ENCODE measurements around the gene PRDM1. TPM values are rescaled to one million over a fixed set of nuclear protein-coding genes. Genes with fewer than 3 reads are reported as not detected.

The PRDM1 gene
- total RNA-seq, 1 experiment from 2014 or later = 0.40 TPM

GRCh38 chr6:106118835-106119431 is 32.8 kb downstream of the PRDM1 start:
- no peaks in the 10 kb centered on the region for H3K27me3 Mint-ChIP-seq (ENCODE audit: unreplicated experiment)
- TF ChIP-seq, protein P1, sequence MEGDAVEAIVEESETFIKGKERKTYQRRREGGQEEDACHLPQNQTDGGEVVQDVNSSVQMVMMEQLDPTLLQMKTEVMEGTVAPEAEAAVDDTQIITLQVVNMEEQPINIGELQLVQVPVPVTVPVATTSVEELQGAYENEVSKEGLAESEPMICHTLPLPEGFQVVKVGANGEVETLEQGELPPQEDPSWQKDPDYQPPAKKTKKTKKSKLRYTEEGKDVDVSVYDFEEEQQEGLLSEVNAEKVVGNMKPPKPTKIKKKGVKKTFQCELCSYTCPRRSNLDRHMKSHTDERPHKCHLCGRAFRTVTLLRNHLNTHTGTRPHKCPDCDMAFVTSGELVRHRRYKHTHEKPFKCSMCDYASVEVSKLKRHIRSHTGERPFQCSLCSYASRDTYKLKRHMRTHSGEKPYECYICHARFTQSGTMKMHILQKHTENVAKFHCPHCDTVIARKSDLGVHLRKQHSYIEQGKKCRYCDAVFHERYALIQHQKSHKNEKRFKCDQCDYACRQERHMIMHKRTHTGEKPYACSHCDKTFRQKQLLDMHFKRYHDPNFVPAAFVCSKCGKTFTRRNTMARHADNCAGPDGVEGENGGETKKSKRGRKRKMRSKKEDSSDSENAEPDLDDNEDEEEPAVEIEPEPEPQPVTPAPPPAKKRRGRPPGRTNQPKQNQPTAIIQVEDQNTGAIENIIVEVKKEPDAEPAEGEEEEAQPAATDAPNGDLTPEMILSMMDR (IDR thresholded peaks at IDR 0.05; ENCODE audit: unreplicated experiment) = no peak
- peaks cover 11% of the 10 kb centered on the region for H3K4me1 Mint-ChIP-seq (ENCODE audit: low read depth, unreplicated experiment)
- BruUV-seq (replicated peaks) = no TSS peak
- no peak for DNase-seq
- H3K9me3 Mint-ChIP-seq (ENCODE audit: low read depth, unreplicated experiment) = no peaks in the 10 kb centered on the region
- intact Hi-C loops (cut with micrococcal nuclease; ENCODE audit: unreplicated experiment) = no loop called here
- H3K27ac Mint-ChIP-seq (ENCODE audit: unreplicated experiment) = peak overlapping the region; percentile 44
- H3K36me3 Mint-ChIP-seq (ENCODE audit: insufficient read depth, unreplicated experiment) = peaks cover 6% of the 10 kb centered on the region
- CTCF ChIA-PET = interaction anchor here (0.9 kb wide), 1 partner anchor 12 kb away, joined by 3 read pairs; no protein-coding TSS in a partner anchor
- no peak overlapping the region for H3K4me3 Mint-ChIP-seq (ENCODE audit: low read depth, unreplicated experiment)

DNA sequence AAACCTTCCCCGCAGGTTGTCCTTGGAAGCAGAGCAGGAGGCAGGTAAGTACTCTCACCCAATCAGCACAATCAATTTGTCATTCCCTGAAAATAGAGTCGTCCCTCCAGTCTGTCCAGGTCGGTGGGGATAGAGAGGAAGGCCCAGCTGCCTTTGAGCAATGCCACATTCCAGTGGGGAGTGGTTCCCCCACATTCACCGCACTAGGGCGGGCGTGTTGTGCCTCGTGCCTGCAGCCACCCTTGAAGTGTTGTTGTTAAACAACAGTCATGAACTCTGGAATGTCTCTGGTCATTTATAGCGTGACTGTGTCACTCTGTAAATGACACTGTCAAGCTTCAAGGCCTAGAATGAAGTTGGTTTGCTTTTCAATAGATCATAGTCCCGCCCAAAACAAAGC is 33.4 kb downstream of the PRDM1 start:
- Mint-ChIP-seq H3K27me3 (ENCODE audit: unreplicated experiment) (no peaks in the 10 kb centered on the region), H3K4me1 (ENCODE audit: low read depth, unreplicated experiment) (peaks cover 11% of the 10 kb centered on the region), H3K4me3 (ENCODE audit: low read depth, unreplicated experiment) (no peak overlapping the region), H3K9me3 (ENCODE audit: low read depth, unreplicated experiment) (no peaks in the 10 kb centered on the region), H3K27ac (ENCODE audit: unreplicated experiment) (peak overlapping the region; percentile 44), H3K36me3 (ENCODE audit: insufficient read depth, unreplicated experiment) (peaks cover 6% of the 10 kb centered on the region)
- no TSS peak for BruUV-seq (replicated peaks)
- peak; percentile 82 for DNase-seq
- CTCF ChIA-PET = interaction anchor here (0.9 kb wide), 1 partner anchor 11 kb away, joined by 3 read pairs; no protein-coding TSS in a partner anchor
- TF ChIP-seq, protein P1 (IDR thresholded peaks at IDR 0.05; ENCODE audit: unreplicated experiment) = no peak
- intact Hi-C loops (cut with micrococcal nuclease; ENCODE audit: unreplicated experiment) = no loop called here

DNA sequence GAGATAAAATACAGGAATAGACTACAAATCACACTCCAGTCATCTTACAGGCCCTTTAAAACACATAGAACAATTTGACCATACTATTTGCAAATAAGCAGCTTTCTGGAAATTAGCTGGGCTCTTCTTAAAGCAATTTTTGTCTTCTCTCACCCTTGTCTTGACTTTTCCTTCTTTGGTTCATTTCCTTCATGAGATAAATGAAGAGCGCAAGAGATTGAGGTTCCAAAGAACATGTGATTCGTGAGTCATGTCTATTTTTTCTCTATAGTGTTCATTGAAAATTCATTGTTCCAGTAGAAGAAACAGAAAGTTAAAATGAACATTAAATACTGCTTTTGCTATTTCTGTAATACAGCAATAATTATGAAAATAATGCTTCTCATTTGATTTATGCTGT is 33.9 kb downstream of the PRDM1 start:
- no peak overlapping the region for H3K4me3 Mint-ChIP-seq (ENCODE audit: low read depth, unreplicated experiment)
- intact Hi-C loops (cut with micrococcal nuclease; ENCODE audit: unreplicated experiment) = no loop called here
- H3K4me1 Mint-ChIP-seq (ENCODE audit: low read depth, unreplicated experiment) = peaks cover 11% of the 10 kb centered on the region
- no peaks in the 10 kb centered on the region for H3K27me3 Mint-ChIP-seq (ENCODE audit: unreplicated experiment)
- CTCF ChIA-PET = interaction anchor here (0.9 kb wide), 1 partner anchor 11 kb away, joined by 3 read pairs; no protein-coding TSS in a partner anchor
- no peaks in the 10 kb centered on the region for H3K9me3 Mint-ChIP-seq (ENCODE audit: low read depth, unreplicated experiment)
- DNase-seq = no peak
- H3K36me3 Mint-ChIP-seq (ENCODE audit: insufficient read depth, unreplicated experiment) = peaks cover 6% of the 10 kb centered on the region
- no TSS peak for BruUV-seq (replicated peaks)
- H3K27ac Mint-ChIP-seq (ENCODE audit: unreplicated experiment) = peak overlapping the region; percentile 44
- TF ChIP-seq, protein P1 (IDR thresholded peaks at IDR 0.05; ENCODE audit: unreplicated experiment) = no peak

- intact Hi-C loops (cut with micrococcal nuclease; ENCODE audit: unreplicated experiment) = no loop called here
- BruUV-seq (replicated peaks) = no TSS peak
- TF ChIP-seq, protein P1 (IDR thresholded peaks at IDR 0.05; ENCODE audit: unreplicated experiment) = no peak
- DNase-seq = no peak
- peaks cover 6% of the 10 kb centered on the region for H3K36me3 Mint-ChIP-seq (ENCODE audit: insufficient read depth, unreplicated experiment)
- no peaks in the 10 kb centered on the region for H3K9me3 Mint-ChIP-seq (ENCODE audit: low read depth, unreplicated experiment)
- peaks cover 11% of the 10 kb centered on the region for H3K4me1 Mint-ChIP-seq (ENCODE audit: low read depth, unreplicated experiment)
- no peak overlapping the region for H3K4me3 Mint-ChIP-seq (ENCODE audit: low read depth, unreplicated experiment)
- no peak overlapping the region for H3K27ac Mint-ChIP-seq (ENCODE audit: unreplicated experiment)
- H3K27me3 Mint-ChIP-seq (ENCODE audit: unreplicated experiment) = no peaks in the 10 kb centered on the region
- CTCF ChIA-PET = no interaction called here
Measured at GRCh38 chr6:106120406-106120805, 34.3 kb downstream of the PRDM1 start.

Measured in Calu3 (cell line).